Adrenal gland (tissue), 12 donors: ENCODE measurements around the gene DLG2. TPM values are rescaled to one million over a fixed set of nuclear protein-coding genes. Genes with fewer than 3 reads are reported as not detected.

Experiments
- DNase-seq, 7 donors: peaks; one replicate each; pipeline ENCODE4 v3.0.0-alpha.2; 2019 to 2020
- H3K27ac ChIP-seq, 5 donors: fragments of 200-600 bp; sonication (generic) in 4 of 5; 1 replicate in 3 of 5; 2 replicates in 2 of 5; pipeline versions ENCODE4 v1.5.1 to v1.8.0; 2016 to 2020; ENCODE audit warnings: mild to moderate bottlenecking in 1 of 5
- H3K27me3 ChIP-seq: fragments of 200-600 bp; 2 replicates; pipeline ENCODE4 v1.8.0; 2021
- H3K36me3 ChIP-seq, 2 donors: fragments of 200-600 bp; replicated peaks in 1 of 2; 1 replicate in 1 of 2; 2 replicates in 1 of 2; pipeline versions ENCODE4 v1.5.1 to v1.8.0; 2018 to 2022
- H3K4me1 ChIP-seq, 2 donors: fragments of 200-600 bp; replicated peaks in 1 of 2; 1 replicate in 1 of 2; 2 replicates in 1 of 2; pipeline versions ENCODE4 v1.5.1 to v1.8.0; 2018 to 2021
- H3K4me3 ChIP-seq, 4 donors: fragments of 200-600 bp; sonication (generic) in 3 of 4; one replicate each; pipeline ENCODE4 v1.5.1; 2016 to 2018
- H3K9me3 ChIP-seq, 3 donors: fragments of 200-600 bp; sonication (generic) in 1 of 3; replicated peaks in 1 of 3; 1 replicate in 2 of 3; 2 replicates in 1 of 3; pipeline versions ENCODE4 v1.5.1 to v1.8.0; 2016 to 2021
- CTCF ChIP-seq, 6 experiments: fragments of 450-650 bp in 4 of 6; fragments of 200-600 bp in 2 of 6; sonication (generic) in 1 of 6; IDR thresholded peaks; 1 replicate in 5 of 6; 2 replicates in 1 of 6; pipeline versions ENCODE4 v1.5.1 to v1.8.0; 2016 to 2021; ENCODE audit warnings: antibody characterized with exemption in 6 of 6, mild to moderate bottlenecking in 2 of 6, moderate library complexity in 1 of 6
- POLR2A ChIP-seq, 2 donors: fragments of 450-650 bp; IDR thresholded peaks; one replicate each; pipeline ENCODE4 v1.6.1; 2017; ENCODE audit warnings: antibody characterized with exemption in 2 of 2, mild to moderate bottlenecking in 2 of 2, moderate library complexity in 1 of 2
- WGBS, 4 donors: extraction: QIAGEN DNeasy Blood & Tissue Kit in 2 of 4; methylation state at CpG; one replicate each; pipeline versions ENCODE4 v1.1.5 to v1.1.7; 2013 to 2017; 5-methylcytosine and 5-hydroxymethylcytosine counted together
- intact Hi-C, 2 donors: fragments of 100-400 bp; cut with DNase I; formaldehyde crosslinking; loops; one replicate each; pipeline versions ENCODE4 v1.14.1 to v1.15.0; 2022 to 2023
- polyA plus RNA-seq, 3 donors: library from polyadenylated mRNA; stranded (reverse); fragments of 200-250 nt in 2 of 3; fragments of 350-450 nt in 1 of 3; fragmentation: Illumina TruSeq in 1 of 3; extraction: RNeasy Lipid Tissue Mini Kit (QIAGEN cat#74804) in 1 of 3; gene quantifications; one replicate each; pipeline ENCODE4 v1.2.3, GENCODE V29; 2013 to 2014
- total RNA-seq, 9 donors: library from RNA; depleted of rRNA in 4 of 9; stranded (reverse); fragments of >200 nt in 4 of 9; fragments of 120-200 nt in 1 of 9; fragmentation: NEBNext Ultra II Directional in 1 of 9; extraction: Animal tissue kit (Norgen Biotek cat#: 25700) in 1 of 9; gene quantifications; one replicate each; pipeline versions ENCODE4 v1.1.0 to v1.2.4, GENCODE V29; 2013 to 2023
- donor health status: healthy with polysubstance abuse.
- donor health status: Bipolar disorder and iron deficiency.
- donor health status: DM: yes; HTN: yes; CAD: no.
- donor health status: DM: no; HTN: no; CAD: no.
- donor health status: DM: no; HTN: no; CAD: no.
- donor health status: DM: yes; HTN: yes; CAD: no.

The DLG2 gene
- total and polyA plus RNA-seq, 12 donors: 8.3 to 101 (median 37.5) TPM

DNA sequence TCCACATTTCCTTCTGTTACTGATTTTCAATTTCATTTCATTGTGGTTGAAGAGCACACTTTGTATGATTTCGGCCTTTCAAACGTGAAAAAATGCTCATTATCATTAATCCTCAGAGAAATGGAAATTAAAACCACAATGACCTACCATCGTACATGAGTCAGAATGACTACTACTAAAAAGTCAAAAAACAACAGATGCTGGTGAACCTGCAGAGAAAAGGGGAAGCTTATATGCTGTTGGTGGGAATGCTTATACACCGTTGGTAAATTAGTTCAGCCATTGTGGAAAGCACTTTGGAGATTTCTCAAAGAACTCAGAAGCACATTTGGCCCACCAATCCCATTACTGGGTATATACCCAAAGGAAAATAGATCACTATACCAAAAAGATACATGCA, 57.6 kb downstream of the DLG2 start:
- intact Hi-C loops: no loop called here

DNA sequence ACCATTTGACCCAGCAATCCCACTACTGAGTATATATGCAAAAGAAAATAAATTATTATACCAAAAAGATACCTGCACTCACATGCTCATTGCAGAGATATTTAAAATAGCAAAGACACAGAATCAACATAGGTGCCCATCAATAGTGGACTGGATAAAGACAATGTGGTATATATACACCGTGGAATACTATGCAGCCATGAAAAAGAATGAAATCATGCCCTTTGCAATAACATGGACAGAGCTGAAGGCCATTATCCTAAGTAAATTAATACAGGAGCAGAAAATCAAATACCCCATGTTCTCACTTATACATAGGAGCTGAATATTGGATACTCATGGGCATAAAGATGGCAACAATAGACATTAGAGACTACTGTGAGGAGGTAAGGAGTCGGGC, 68.7 kb downstream of the DLG2 start:
- intact Hi-C loops: no loop called here
- H3K27ac ChIP-seq: no peak overlapping the region
- H3K4me1 ChIP-seq: no peaks in the 10 kb centered on the region
- no peak for TF ChIP-seq CTCF (IDR thresholded peaks at IDR 0.05)
- no peak for TF ChIP-seq POLR2A (IDR thresholded peaks at IDR 0.05)
- DNase-seq: no peak
- no peak overlapping the region for H3K4me3 ChIP-seq
- no peaks in the 10 kb centered on the region for H3K9me3 ChIP-seq
- no peaks in the 10 kb centered on the region for H3K27me3 ChIP-seq
- no peaks in the 10 kb centered on the region for H3K36me3 ChIP-seq
- WGBS, 4 donors: 86 to 91% (median 90%) methylated on average over 2 of the region's 2 CpGs

More for the DNA sequence above, 57.6 kb downstream of the DLG2 start:
- no peak for TF ChIP-seq POLR2A (IDR thresholded peaks at IDR 0.05)
- TF ChIP-seq CTCF (IDR thresholded peaks at IDR 0.05): no peak
- Histone ChIP-seq H3K27me3 (no peaks in the 10 kb centered on the region), H3K36me3 (no peaks in the 10 kb centered on the region), H3K27ac (no peak overlapping the region), H3K4me3 (no peak overlapping the region), H3K9me3 (no peaks in the 10 kb centered on the region), H3K4me1 (no peaks in the 10 kb centered on the region)
- DNase-seq: no peak
- WGBS, 4 donors: 90 to 94% (median 93%) methylated on average over 4 of the region's 4 CpGs

GRCh38 chr11:85551881-85552280, 75.3 kb downstream of the DLG2 start:
- Histone ChIP-seq H3K36me3 (no peaks in the 10 kb centered on the region), H3K27me3 (no peaks in the 10 kb centered on the region), H3K27ac (no peak overlapping the region), H3K4me3 (no peak overlapping the region), H3K4me1 (no peaks in the 10 kb centered on the region), H3K9me3 (no peaks in the 10 kb centered on the region)
- TF ChIP-seq CTCF (IDR thresholded peaks at IDR 0.05): no peak
- no peak for TF ChIP-seq POLR2A (IDR thresholded peaks at IDR 0.05)
- WGBS, 4 donors: 70 to 83% (median 80%) methylated on average over 1 of the region's 1 CpG
- intact Hi-C loops: no loop called here
- no peak for DNase-seq

- no peaks in the 10 kb centered on the region for H3K9me3 ChIP-seq
- intact Hi-C loops: no loop called here
- H3K4me1 ChIP-seq: no peaks in the 10 kb centered on the region
- no peak overlapping the region for H3K27ac ChIP-seq
- no peak for TF ChIP-seq CTCF (IDR thresholded peaks at IDR 0.05)
- no peak for TF ChIP-seq POLR2A (IDR thresholded peaks at IDR 0.05)
- DNase-seq: no peak
- H3K4me3 ChIP-seq: no peak overlapping the region
- H3K36me3 ChIP-seq: no peaks in the 10 kb centered on the region
- no peaks in the 10 kb centered on the region for H3K27me3 ChIP-seq
Measured at GRCh38 chr11:85541683-85542082, 85.5 kb downstream of the DLG2 start.
